SK-N-MC (cell line): Measurements from ENCODE around the gene HDAC4.

Experiments used
- EZH2 ChIP-seq: fragments of 200-600 bp; sonication (generic); IDR thresholded peaks from one replicate; pipeline ENCODE4 v1.6.1; 2017; ENCODE audit warnings: antibody characterized with exemption
- FOXP2 ChIP-seq: optimal IDR thresholded peaks from 2 replicates; pipeline ENCODE3; 2011; ENCODE audit warnings: mild to moderate bottlenecking, moderate library complexity; ENCODE audit not compliant: insufficient read depth; ENCODE audit errors: extremely low read length, control extremely low read depth
- POLR2AphosphoS5 ChIP-seq: IDR thresholded peaks from 2 replicates; pipeline ENCODE4 v1.6.1; 2012; ENCODE audit warnings: mild to moderate bottlenecking, low read depth, low read length, borderline replicate concordance

GRCh38 chr2:239251971-239252370 is 148.8 kb downstream of the HDAC4 start:
- TF ChIP-seq POLR2AphosphoS5 (no peak), EZH2 (no peak), FOXP2 (no peak)
